ENCODE results near the gene CA9. TPM values are rescaled to one million over a fixed set of nuclear protein-coding genes. Genes with fewer than 3 reads are reported as not detected.
"Not testable (repeated sequence)": the region's sequence is repeated elsewhere in the genome, so short reads cannot be mapped to it uniquely, and the experiment has no call there.

The CA9 gene
- total RNA-seq (1 to 10 TPM in 3 of 4 donors, not detected in 1; 1.0 to 1.2 (median 1.1) TPM), polyA plus RNA-seq (1.4 TPM)
- long read RNA-seq, donor 1, partial matches to known transcripts, result 0 of 1 reads
- long read RNA-seq, donor 1, other reads (novel, unspliced or antisense), result 1 of 1 reads
- long read RNA-seq, donor 2, partial matches to known transcripts, result 0 of 2 reads
- long read RNA-seq, donor 2, other reads (novel, unspliced or antisense), result 0 of 2 reads
- long read RNA-seq, donor 3, partial matches to known transcripts, result 1 of 4 reads
- long read RNA-seq, donor 3, other reads (novel, unspliced or antisense), result 0 of 4 reads
- long read RNA-seq, donor 4, result 0 reads

DNA sequence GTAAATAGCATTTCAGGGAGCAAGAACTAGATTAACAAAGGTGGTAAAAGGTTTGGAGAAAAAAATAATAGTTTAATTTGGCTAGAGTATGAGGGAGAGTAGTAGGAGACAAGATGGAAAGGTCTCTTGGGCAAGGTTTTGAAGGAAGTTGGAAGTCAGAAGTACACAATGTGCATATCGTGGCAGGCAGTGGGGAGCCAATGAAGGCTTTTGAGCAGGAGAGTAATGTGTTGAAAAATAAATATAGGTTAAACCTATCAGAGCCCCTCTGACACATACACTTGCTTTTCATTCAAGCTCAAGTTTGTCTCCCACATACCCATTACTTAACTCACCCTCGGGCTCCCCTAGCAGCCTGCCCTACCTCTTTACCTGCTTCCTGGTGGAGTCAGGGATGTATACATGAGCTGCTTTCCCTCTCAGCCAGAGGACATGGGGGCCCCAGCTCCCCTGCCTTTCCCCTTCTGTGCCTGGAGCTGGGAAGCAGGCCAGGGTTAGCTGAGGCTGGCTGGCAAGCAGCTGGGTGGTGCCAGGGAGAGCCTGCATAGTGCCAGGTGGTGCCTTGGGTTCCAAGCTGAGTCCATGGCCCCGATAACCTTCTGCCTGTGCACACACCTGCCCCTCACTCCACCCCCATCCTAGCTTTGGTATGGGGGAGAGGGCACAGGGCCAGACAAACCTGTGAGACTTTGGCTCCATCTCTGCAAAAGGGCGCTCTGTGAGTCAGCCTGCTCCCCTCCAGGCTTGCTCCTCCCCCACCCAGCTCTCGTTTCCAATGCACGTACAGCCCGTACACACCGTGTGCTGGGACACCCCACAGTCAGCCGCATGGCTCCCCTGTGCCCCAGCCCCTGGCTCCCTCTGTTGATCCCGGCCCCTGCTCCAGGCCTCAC lies at the start of gene CA9:
Gene CA9 (plus strand): TSS at position 797 of the 893 bp plus-strand sequence. CDS start 32 bp downstream, at position 829.
- intact Hi-C loops (cut with DNase I), result no loop called here
- Histone ChIP-seq H3K9me3 (ENCODE audit: control insufficient read depth, low read length) (no peaks in the 10 kb centered on the region), H3K27me3 (ENCODE audit: control insufficient read depth, insufficient read depth) (no peaks in the 10 kb centered on the region), H3K4me1 (ENCODE audit: control insufficient read depth, insufficient read depth, low read length) (peaks cover 6% of the 10 kb centered on the region), H3K4me3 (ENCODE audit: low read length) (no peak within 1 kb of the TSS), H3K27ac (ENCODE audit: low read length) (no peak within 1 kb of the TSS)
- peak in 1 of 3 donors; percentile 55 for DNase-seq
- 55% methylated on average over 10 of the region's 10 CpGs for WGBS
- peak; percentile 36 to 46 for ATAC-seq

GRCh38 chr9:35627575-35627974 lies 46.2 kb upstream of the CA9 start:
- intact Hi-C loops (cut with DNase I), result no loop called here
- DNase-seq (no peak), ATAC-seq (no peak)
- Histone ChIP-seq H3K4me3 (ENCODE audit: low read length) (no peak overlapping the region), H3K4me1 (ENCODE audit: control insufficient read depth, insufficient read depth, low read length) (no peaks in the 10 kb centered on the region), H3K27ac (ENCODE audit: low read length) (no peak overlapping the region), H3K27me3 (ENCODE audit: control insufficient read depth, insufficient read depth) (no peaks in the 10 kb centered on the region), H3K9me3 (ENCODE audit: control insufficient read depth, low read length) (no peaks in the 10 kb centered on the region)
- 95% methylated on average over 2 of the region's 2 CpGs for WGBS

- ATAC-seq (no peak), DNase-seq (no peak)
- intact Hi-C loops (cut with DNase I), result no loop called here
- H3K9me3 ChIP-seq (ENCODE audit: control insufficient read depth, low read length), result no peaks in the 10 kb centered on the region
- H3K27me3 ChIP-seq (ENCODE audit: control insufficient read depth, insufficient read depth), result no peaks in the 10 kb centered on the region
- H3K4me1 ChIP-seq (ENCODE audit: control insufficient read depth, insufficient read depth, low read length), result no peaks in the 10 kb centered on the region
- H3K4me3 ChIP-seq (ENCODE audit: low read length), result no peak overlapping the region
- no peak overlapping the region for H3K27ac ChIP-seq (ENCODE audit: low read length)
- WGBS, result 91% methylated on average over 6 of the region's 6 CpGs
Observed at GRCh38 chr9:35628389-35628991, 45.2 kb upstream of the CA9 start.

DNA sequence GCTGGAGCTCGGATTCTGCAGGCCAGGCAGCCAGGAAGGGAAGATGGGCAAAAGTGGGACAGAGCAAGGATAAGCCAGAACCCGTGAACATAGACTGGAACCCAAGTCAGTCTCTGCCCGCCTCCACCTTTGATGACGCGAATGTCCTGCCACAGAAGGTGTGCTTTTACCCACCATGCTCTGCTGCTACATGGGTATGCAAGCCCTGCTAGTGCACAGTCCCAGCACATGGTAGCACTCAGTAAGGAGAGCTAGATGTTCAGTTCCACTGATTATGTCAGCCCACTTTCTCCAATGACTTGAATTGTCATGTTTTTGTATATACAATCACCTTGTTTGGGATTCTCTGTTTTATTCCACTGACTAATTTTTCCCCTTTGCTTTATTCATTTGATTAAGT lies 44.1 kb upstream of the CA9 start:
- Histone ChIP-seq H3K9me3 (ENCODE audit: control insufficient read depth, low read length) (no peaks in the 10 kb centered on the region), H3K4me1 (ENCODE audit: control insufficient read depth, insufficient read depth, low read length) (no peaks in the 10 kb centered on the region), H3K27me3 (ENCODE audit: control insufficient read depth, insufficient read depth) (no peaks in the 10 kb centered on the region), H3K4me3 (ENCODE audit: low read length) (no peak overlapping the region), H3K27ac (ENCODE audit: low read length) (no peak overlapping the region)
- WGBS, result 82% methylated on average over 5 of the region's 5 CpGs
- intact Hi-C loops (cut with DNase I), result no loop called here
- DNase-seq (no peak), ATAC-seq (no peak)

GRCh38 chr9:35635730-35636129 lies 38.0 kb upstream of the CA9 start:
- intact Hi-C loops (cut with DNase I), result no loop called here
- no peaks in the 10 kb centered on the region for H3K9me3 ChIP-seq (ENCODE audit: control insufficient read depth, low read length)
- H3K27me3 ChIP-seq (ENCODE audit: control insufficient read depth, insufficient read depth), result no peaks in the 10 kb centered on the region
- H3K4me3 ChIP-seq (ENCODE audit: low read length), result no peak overlapping the region
- no peaks in the 10 kb centered on the region for H3K4me1 ChIP-seq (ENCODE audit: control insufficient read depth, insufficient read depth, low read length)
- DNase-seq, result no peak
- H3K27ac ChIP-seq (ENCODE audit: low read length), result no peak overlapping the region
- ATAC-seq, result no peak

- no peaks in the 10 kb centered on the region for H3K4me1 ChIP-seq (ENCODE audit: control insufficient read depth, insufficient read depth, low read length)
- intact Hi-C loops (cut with DNase I), result no loop called here
Observed at GRCh38 chr9:35636135-35636876, 37.4 kb upstream of the CA9 start.

GRCh38 chr9:35636877-35637246 lies 36.9 kb upstream of the CA9 start:
- H3K4me3 ChIP-seq (ENCODE audit: low read length); ATAC-seq; H3K9me3 ChIP-seq (ENCODE audit: control insufficient read depth, low read length); H3K4me1 ChIP-seq (ENCODE audit: control insufficient read depth, insufficient read depth, low read length); H3K27me3 ChIP-seq (ENCODE audit: control insufficient read depth, insufficient read depth); intact Hi-C loops (cut with DNase I); H3K27ac ChIP-seq (ENCODE audit: low read length); DNase-seq: not testable (repeated sequence)
- 97% methylated on average over 6 of the region's 6 CpGs for WGBS

More at GRCh38 chr9:35636135-35636876, 37.4 kb upstream of the CA9 start:
- no peak for DNase-seq
- 75% methylated on average over 9 of the region's 9 CpGs for WGBS
- Histone ChIP-seq H3K4me3 (ENCODE audit: low read length) (no peak overlapping the region), H3K9me3 (ENCODE audit: control insufficient read depth, low read length) (no peaks in the 10 kb centered on the region), H3K27me3 (ENCODE audit: control insufficient read depth, insufficient read depth) (no peaks in the 10 kb centered on the region), H3K27ac (ENCODE audit: low read length) (no peak overlapping the region)
- no peak for ATAC-seq

- H3K4me1 ChIP-seq (ENCODE audit: control insufficient read depth, insufficient read depth, low read length); H3K27ac ChIP-seq (ENCODE audit: low read length); DNase-seq; H3K27me3 ChIP-seq (ENCODE audit: control insufficient read depth, insufficient read depth); H3K9me3 ChIP-seq (ENCODE audit: control insufficient read depth, low read length); intact Hi-C loops (cut with DNase I); ATAC-seq; H3K4me3 ChIP-seq (ENCODE audit: low read length): not testable (repeated sequence)
- 96% methylated on average over 9 of the region's 9 CpGs for WGBS
Observed at GRCh38 chr9:35637427-35637955, 36.2 kb upstream of the CA9 start.

DNA sequence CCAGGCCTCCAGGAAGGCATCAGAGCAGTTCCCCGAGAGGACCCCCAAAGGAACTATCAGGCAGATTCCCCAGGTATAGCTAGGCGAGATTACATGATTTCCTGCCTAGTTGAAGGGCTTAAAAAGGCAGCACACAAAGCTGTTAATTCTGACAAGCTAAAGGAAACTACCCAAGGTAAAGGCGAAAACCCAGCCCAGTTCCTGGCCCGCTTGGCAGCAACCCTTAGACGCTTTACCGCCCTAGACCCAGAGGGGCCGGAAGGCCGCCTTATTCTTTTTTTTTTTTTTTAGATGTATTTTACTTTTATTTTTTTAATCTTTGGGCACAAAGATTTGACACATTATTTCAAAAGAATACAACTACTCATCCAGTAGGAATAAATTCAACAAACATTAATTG lies 35.0 kb upstream of the CA9 start:
- intact Hi-C loops (cut with DNase I), result not testable (repeated sequence)
- WGBS, result 67% methylated on average over 7 of the region's 8 CpGs

GRCh38 chr9:35639225-35639624 lies 34.5 kb upstream of the CA9 start:
- intact Hi-C loops (cut with DNase I); H3K27me3 ChIP-seq (ENCODE audit: control insufficient read depth, insufficient read depth); H3K9me3 ChIP-seq (ENCODE audit: control insufficient read depth, low read length); H3K4me3 ChIP-seq (ENCODE audit: low read length); ATAC-seq; DNase-seq; H3K27ac ChIP-seq (ENCODE audit: low read length); H3K4me1 ChIP-seq (ENCODE audit: control insufficient read depth, insufficient read depth, low read length): not testable (repeated sequence)
- 52% methylated on average over 1 of the region's 1 CpG for WGBS

More for the DNA sequence above, 35.0 kb upstream of the CA9 start:
- not testable (repeated sequence) for H3K4me3 ChIP-seq (ENCODE audit: low read length); H3K27ac ChIP-seq (ENCODE audit: low read length); H3K9me3 ChIP-seq (ENCODE audit: control insufficient read depth, low read length); DNase-seq; H3K4me1 ChIP-seq (ENCODE audit: control insufficient read depth, insufficient read depth, low read length); ATAC-seq; H3K27me3 ChIP-seq (ENCODE audit: control insufficient read depth, insufficient read depth)
